K562 (cell line): ENCODE measurements around the gene STOX2. TPM values are rescaled to one million over a fixed set of nuclear protein-coding genes. Genes with fewer than 3 reads are reported as not detected.

ENCODE experiments used
- ATAC-seq: fragments of 200-7000 bp; cut with Tn5 transposase; 3 replicates; pipeline ENCODE4 v1.9.1; 2020; ENCODE audit warnings: moderate library complexity
- BruUV-seq: library from RNA; stranded (reverse); fragments of 400-500 nt; replicated peaks from 2 replicates; lab custom pipeline; 2021; lab: Mats Ljungman, UMichigan
- CTCF ChIA-PET: fragments of 300-600 bp; formaldehyde crosslinking; extraction: SDS; loops from one replicate; lab custom pipeline; 2021; ENCODE audit warnings: low intra/inter-chr PET ratio; lab: Yijun Ruan, JAX
- POLR2A ChIA-PET: fragments of 300-600, 350-650 bp; sonication (Branson Sonifier 250); formaldehyde crosslinking; extraction: SDS; loops from one replicate; lab custom pipeline; 2021; ENCODE audit warnings: antibody characterized with exemption, inconsistent platforms; lab: Yijun Ruan, JAX
- DNase-seq, 4 experiments: peaks; one replicate each; pipeline versions ENCODE4 v3.0.0 to v3.0.0-alpha.2; 2011 to 2018; ENCODE audit warnings: low spot score in 3 of 4, mixed read lengths in 3 of 4; ENCODE audit errors: extremely low read depth in 1 of 4
- FAIRE-seq: peaks from 2 replicates; lab custom pipeline; 2011; peaks lifted over from hg19 to GRCh38; lab: Jason Lieb, UNC
- H2AFZ ChIP-seq: 2 replicates; pipeline ENCODE4 v1.6.0; 2011; ENCODE audit warnings: low read depth, low read length, control low read depth, inconsistent platforms
- H3K27ac ChIP-seq: fragments of 200-600 bp; 3 replicates; pipeline ENCODE4 v1.8.0; 2011; ENCODE audit warnings: low read depth, mild to moderate bottlenecking, control low read depth, inconsistent platforms, low read length, moderate library complexity, mixed read lengths; ENCODE audit errors: extremely low read depth
- H3K27me3 ChIP-seq, 2 experiments: fragments of 300-600 bp in 1 of 2; 2 replicates in 1 of 2; 3 replicates in 1 of 2; pipeline versions ENCODE4 v1.6.0 to v1.8.0; 2011; ENCODE audit warnings: inconsistent platforms in 2 of 2, low read length in 2 of 2, mild to moderate bottlenecking in 1 of 2, mixed read lengths in 1 of 2, moderate library complexity in 1 of 2; ENCODE audit not compliant: control insufficient read depth in 2 of 2, insufficient read depth in 2 of 2
- H3K36me3 ChIP-seq: fragments of 300-600 bp; 3 replicates; pipeline ENCODE4 v1.8.0; 2011; ENCODE audit warnings: mild to moderate bottlenecking, low read length, inconsistent platforms; ENCODE audit not compliant: control insufficient read depth, insufficient read depth
- H3K4me1 ChIP-seq, 2 experiments: fragments of 200-600 bp in 1 of 2; replicated peaks in 1 of 2; 2 replicates in 1 of 2; 3 replicates in 1 of 2; pipeline versions ENCODE4 v1.5.1 to v1.8.0; 2011; ENCODE audit warnings: inconsistent platforms in 2 of 2, low read length in 2 of 2, mild to moderate bottlenecking in 1 of 2, mixed read lengths in 1 of 2, moderate library complexity in 1 of 2; ENCODE audit not compliant: control insufficient read depth in 2 of 2, insufficient read depth in 2 of 2
- H3K4me2 ChIP-seq: 2 replicates; pipeline ENCODE4 v1.6.1; 2011; ENCODE audit warnings: low read length, control low read depth, inconsistent platforms, mixed read lengths; ENCODE audit not compliant: insufficient read depth
- H3K4me3 ChIP-seq: fragments of 200-600 bp; sonication (generic), shearing (Covaris generic); 2 replicates; pipeline ENCODE4 v1.5.1; 2016; ENCODE audit warnings: control low read depth, inconsistent platforms
- H3K79me2 ChIP-seq: fragments of 200-600 bp; 3 replicates; pipeline ENCODE4 v1.8.0; 2011; ENCODE audit warnings: low read length, inconsistent platforms; ENCODE audit not compliant: control insufficient read depth, insufficient read depth
- H3K9ac ChIP-seq, 2 experiments: 2 replicates each; pipeline versions ENCODE4 v1.6.0 to v1.6.1; 2011; ENCODE audit warnings: low read depth in 2 of 2, low read length in 2 of 2, control low read depth in 1 of 2, inconsistent platforms in 1 of 2, mild to moderate bottlenecking in 1 of 2, mixed read lengths in 1 of 2; ENCODE audit not compliant: insufficient read depth in 1 of 2
- H3K9me1 ChIP-seq: one replicate; pipeline ENCODE4 v1.6.0; 2011; ENCODE audit warnings: inconsistent platforms, mild to moderate bottlenecking, low read length, moderate library complexity; ENCODE audit not compliant: control insufficient read depth, insufficient read depth
- H3K9me3 ChIP-seq: replicated peaks from 2 replicates; pipeline ENCODE4 v1.5.1; 2011; ENCODE audit warnings: low read depth, low read length, inconsistent platforms; ENCODE audit not compliant: control insufficient read depth, insufficient read depth
- H4K20me1 ChIP-seq: replicated peaks from 2 replicates; pipeline ENCODE4 v1.6.1; 2011; ENCODE audit warnings: low read length, inconsistent platforms, mixed read lengths; ENCODE audit not compliant: control insufficient read depth, insufficient read depth
- ATF1 ChIP-seq, 2 experiments: fragments of 450-650 bp in 1 of 2; IDR thresholded peaks; 2 replicates each; pipeline ENCODE4 v1.6.1; 2016; ENCODE audit warnings: missing compliant biosample characterization in 1 of 2, missing genetic modification characterization in 1 of 2
- DACH1 ChIP-seq: fragments of 450-650 bp; IDR thresholded peaks from 2 replicates; pipeline ENCODE4 v1.6.1; 2018; ENCODE audit not compliant: partially characterized antibody
- HNRNPLL ChIP-seq: fragments of 200-400 bp; formaldehyde crosslinking; IDR thresholded peaks from 2 replicates; pipeline ENCODE4 v1.6.1; 2017; ENCODE audit warnings: low read length, low read depth, mild to moderate bottlenecking; ENCODE audit not compliant: poor library complexity, severe bottlenecking
- NCOA6 ChIP-seq: fragments of 450-650 bp; IDR thresholded peaks from 2 replicates; pipeline ENCODE4 v1.6.1; 2017; ENCODE audit warnings: mild to moderate bottlenecking
- RNF2 ChIP-seq: sonication (generic); IDR thresholded peaks from 2 replicates; pipeline ENCODE4 v1.6.1; 2016
- SAFB ChIP-seq: fragments of 200-400 bp; formaldehyde crosslinking; IDR thresholded peaks from 2 replicates; pipeline ENCODE4 v1.6.1; 2017; ENCODE audit warnings: low read depth, low read length, borderline replicate concordance
- WGBS: fragments of 100-300 bp; shearing (Covaris generic); methylation state at CpG from one replicate; pipeline ENCODE4 v1.1.6; 2016; ENCODE audit warnings: low coverage, mixed read lengths; ENCODE audit not compliant: insufficient coverage; ENCODE audit errors: missing lambda C conversion rate; 5-methylcytosine and 5-hydroxymethylcytosine counted together
- in situ Hi-C: fragments of 300-500 bp; cut with MboI; formaldehyde crosslinking; loops from 4 replicates; pipeline ENCODE4 v1.15.0; 2018; ENCODE audit warnings: inconsistent platforms, mixed read lengths
- intact Hi-C: fragments of 100-400 bp; cut with micrococcal nuclease; formaldehyde crosslinking; loops from 2 replicates; pipeline ENCODE4 v1.14.2; 2022
- polyA plus RNA-seq, 8 experiments: library from polyadenylated mRNA; depleted of rRNA in 4 of 8; stranded (reverse) in 5 of 8; unstranded in 3 of 8; fragments of >200 nt; fragmentation: Nextera tagmentation in 2 of 8; fragmentation: Illumina TruSeq in 1 of 8; extraction: Ambion mirVana in 2 of 8; extraction: Trizol in 1 of 8; gene quantifications; 2 replicates each; pipeline versions ENCODE4 v1.2.1 to v1.2.3, GENCODE V29; 2011 to 2014; ENCODE audit warnings: inconsistent platforms in 1 of 8, missing spikeins in 1 of 8
- total RNA-seq, 7 experiments: library from RNA; depleted of rRNA in 6 of 7; stranded (reverse); fragments of >200 nt in 6 of 7; fragmentation: Illumina TruSeq in 2 of 7; extraction: Trizol in 2 of 7; gene quantifications; 2 replicates each; pipeline versions ENCODE4 v1.2.1 to v1.2.3, GENCODE V29; 2011 to 2021; ENCODE audit warnings: low replicate concordance in 1 of 7
- TF ChIP-seq, protein P1 (sequence below): fragments of 250-450 bp; sonication (Bioruptor Pico); IDR thresholded peaks from 2 replicates; pipeline ENCODE4 v1.8.0; 2021; ENCODE audit warnings: moderate library complexity, mild to moderate bottlenecking, inconsistent platforms
- TF ChIP-seq, protein P2 (sequence below): fragments of 450-650 bp; IDR thresholded peaks from 2 replicates; pipeline ENCODE4 v1.6.1; 2014; ENCODE audit warnings: low read depth, mild to moderate bottlenecking, moderate library complexity, borderline replicate concordance
- TF ChIP-seq, protein P3 (sequence below), 2 experiments: fragments of 450-650 bp in 1 of 2; sonication (generic) in 1 of 2; formaldehyde crosslinking in 1 of 2; IDR thresholded peaks in 1 of 2; conservative IDR thresholded peaks in 1 of 2; 2 replicates each; pipeline versions ENCODE4 v1.6.1 to v1.8.1; 2016 to 2023; ENCODE audit warnings: mild to moderate bottlenecking in 2 of 2, moderate library complexity in 2 of 2, inconsistent platforms in 1 of 2, missing genetic modification reagents in 1 of 2

The STOX2 gene
- total and polyA plus RNA-seq, 9 of the 15 experiments (the other 6 are each of a cell fraction or from before 2014, with no cell fraction given), result not detected

DNA sequence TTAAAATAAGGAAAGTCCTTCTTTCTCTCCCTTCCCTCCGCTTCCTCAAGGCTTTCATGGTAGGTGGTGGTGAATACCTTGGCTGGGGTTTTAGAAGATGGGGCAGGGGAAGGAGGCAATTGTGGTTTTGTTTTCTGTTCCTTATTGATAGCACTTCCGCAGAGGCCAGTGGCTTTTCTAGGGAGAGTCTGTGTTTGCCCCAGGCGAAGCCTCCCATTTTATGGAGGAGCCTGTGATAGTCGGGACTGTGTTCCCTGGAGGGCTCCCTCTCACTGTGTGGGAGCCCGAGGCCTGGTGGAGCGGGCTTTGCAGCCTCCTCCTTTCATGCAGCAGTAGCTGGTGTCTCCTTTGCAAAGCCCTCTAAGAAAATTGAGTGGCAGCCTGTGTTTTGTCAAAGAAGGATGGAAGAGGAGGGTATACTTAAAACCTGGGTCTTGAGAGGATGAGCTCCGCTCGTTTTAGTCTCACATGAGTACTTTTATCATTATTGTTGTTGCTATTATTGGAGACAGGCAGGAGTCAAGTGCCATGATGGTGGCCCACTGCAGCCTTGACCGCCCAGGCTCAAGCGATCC, 29.8 kb upstream of the STOX2 start (continued):
- TF ChIP-seq, protein P1, sequence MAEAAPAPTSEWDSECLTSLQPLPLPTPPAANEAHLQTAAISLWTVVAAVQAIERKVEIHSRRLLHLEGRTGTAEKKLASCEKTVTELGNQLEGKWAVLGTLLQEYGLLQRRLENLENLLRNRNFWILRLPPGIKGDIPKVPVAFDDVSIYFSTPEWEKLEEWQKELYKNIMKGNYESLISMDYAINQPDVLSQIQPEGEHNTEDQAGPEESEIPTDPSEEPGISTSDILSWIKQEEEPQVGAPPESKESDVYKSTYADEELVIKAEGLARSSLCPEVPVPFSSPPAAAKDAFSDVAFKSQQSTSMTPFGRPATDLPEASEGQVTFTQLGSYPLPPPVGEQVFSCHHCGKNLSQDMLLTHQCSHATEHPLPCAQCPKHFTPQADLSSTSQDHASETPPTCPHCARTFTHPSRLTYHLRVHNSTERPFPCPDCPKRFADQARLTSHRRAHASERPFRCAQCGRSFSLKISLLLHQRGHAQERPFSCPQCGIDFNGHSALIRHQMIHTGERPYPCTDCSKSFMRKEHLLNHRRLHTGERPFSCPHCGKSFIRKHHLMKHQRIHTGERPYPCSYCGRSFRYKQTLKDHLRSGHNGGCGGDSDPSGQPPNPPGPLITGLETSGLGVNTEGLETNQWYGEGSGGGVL (CRISPR knock-in tag), result no peak
- TF ChIP-seq HNRNPLL, result no peak

DNA sequence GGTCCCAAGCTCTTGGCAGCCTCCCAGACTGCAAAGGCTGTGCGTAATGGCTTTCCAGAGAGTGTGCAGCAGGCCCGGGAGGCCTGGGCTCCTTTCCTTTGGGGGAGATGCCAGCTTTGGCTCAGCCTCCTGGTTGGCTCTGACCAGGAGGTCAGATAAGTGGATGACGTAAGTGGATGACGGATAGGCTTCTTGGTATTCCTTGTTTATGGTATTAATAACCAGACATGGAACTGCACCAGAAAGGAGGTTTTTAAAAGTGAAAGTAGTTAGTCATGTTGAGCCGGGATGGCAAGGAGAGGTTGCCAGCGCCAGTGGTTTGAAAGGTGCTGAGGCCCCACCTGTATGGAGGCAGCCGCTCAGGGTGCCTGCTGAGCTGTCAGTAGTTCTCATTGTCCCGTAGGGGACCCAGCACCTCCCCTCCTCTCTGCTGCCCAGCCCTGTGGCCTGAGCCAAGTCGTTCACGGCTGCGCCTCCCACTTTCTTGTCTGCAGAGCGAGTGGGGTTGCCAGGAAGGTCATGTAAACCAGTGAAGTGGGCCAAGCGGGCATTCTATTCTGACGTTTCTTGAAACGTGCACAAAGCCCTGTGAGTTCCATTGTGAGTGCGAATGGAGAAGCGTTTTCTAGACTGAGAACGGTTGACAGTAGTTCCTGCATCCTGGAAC, 28.7 kb upstream of the STOX2 start:
- no TSS peak for BruUV-seq
- Histone ChIP-seq H3K27me3 (peaks cover 21 to 43% of the 10 kb centered on the region in 2 experiments; a peak in 4 of 5 replicates), H3K27ac (no peak overlapping the region), H4K20me1 (no peaks in the 10 kb centered on the region), H2AFZ (no peak overlapping the region), H3K9me3 (no peaks in the 10 kb centered on the region), H3K9ac (no peak overlapping the region), H3K4me3 (no peak overlapping the region), H3K9me1 (peaks cover 4% of the 10 kb centered on the region), H3K36me3 (no peaks in the 10 kb centered on the region), H3K4me1 (no peaks in the 10 kb centered on the region), H3K4me2 (no peak overlapping the region), H3K79me2 (no peaks in the 10 kb centered on the region)
- DNase-seq (no peak), FAIRE-seq (no peak), ATAC-seq (no peak; the same call in 2 of the 3 replicates)
- intact Hi-C loops, result no loop called here
- ChIA-PET POLR2A (interaction anchor here (1.5 kb wide), 1 partner anchor 11 kb away, joined by 6 read pairs; no protein-coding TSS in a partner anchor), CTCF (no interaction called here)
- in situ Hi-C loops, result no loop called here
- 0% methylated on average over 18 of the region's 18 CpGs for WGBS
- TF ChIP-seq DACH1 (no peak), ATF1 (CRISPR knock-in tag; IDR thresholded peaks at IDR 0.05) (no peak), ATF1 (tag; IDR thresholded peaks at IDR 0.05) (0 out of 2 replicates have a peak, but pooled peaks have one; percentile 18), RNF2 (no peak), SAFB (no peak), NCOA6 (no peak)
- TF ChIP-seq, protein P2, sequence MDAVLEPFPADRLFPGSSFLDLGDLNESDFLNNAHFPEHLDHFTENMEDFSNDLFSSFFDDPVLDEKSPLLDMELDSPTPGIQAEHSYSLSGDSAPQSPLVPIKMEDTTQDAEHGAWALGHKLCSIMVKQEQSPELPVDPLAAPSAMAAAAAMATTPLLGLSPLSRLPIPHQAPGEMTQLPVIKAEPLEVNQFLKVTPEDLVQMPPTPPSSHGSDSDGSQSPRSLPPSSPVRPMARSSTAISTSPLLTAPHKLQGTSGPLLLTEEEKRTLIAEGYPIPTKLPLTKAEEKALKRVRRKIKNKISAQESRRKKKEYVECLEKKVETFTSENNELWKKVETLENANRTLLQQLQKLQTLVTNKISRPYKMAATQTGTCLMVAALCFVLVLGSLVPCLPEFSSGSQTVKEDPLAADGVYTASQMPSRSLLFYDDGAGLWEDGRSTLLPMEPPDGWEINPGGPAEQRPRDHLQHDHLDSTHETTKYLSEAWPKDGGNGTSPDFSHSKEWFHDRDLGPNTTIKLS, result no peak
- TF ChIP-seq, protein P3, sequence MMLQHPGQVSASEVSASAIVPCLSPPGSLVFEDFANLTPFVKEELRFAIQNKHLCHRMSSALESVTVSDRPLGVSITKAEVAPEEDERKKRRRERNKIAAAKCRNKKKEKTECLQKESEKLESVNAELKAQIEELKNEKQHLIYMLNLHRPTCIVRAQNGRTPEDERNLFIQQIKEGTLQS (IDR thresholded peaks at IDR 0.05), result peak; percentile 31; the same call in 1 of the 2 replicates
- TF ChIP-seq, protein P3 (CRISPR knock-in tag; conservative IDR thresholded peaks at IDR 0.05), result no peak
